PC-9 (cell line): ENCODE results near the gene JPH4. TPM values are rescaled to one million over a fixed set of nuclear protein-coding genes. Genes with fewer than 3 reads are reported as not detected.
"Not testable (repeated sequence)": the region's sequence is repeated elsewhere in the genome, so short reads cannot be mapped to it uniquely, and the experiment has no call there.

Experiments used
- BruUV-seq: library from RNA; stranded (reverse); fragments of 400-500 nt; replicated peaks from 2 replicates; lab custom pipeline; 2021; lab: Mats Ljungman, UMichigan
- CTCF ChIA-PET: fragments of 300-600 bp; sonication (Branson Sonifier 250); formaldehyde crosslinking; loops from one replicate; lab custom pipeline; 2022; ENCODE audit warnings: antibody characterized with exemption; lab: Charles Lee
- POLR2A ChIA-PET: fragments of 300-600 bp; sonication (Branson Sonifier 250); formaldehyde crosslinking; loops from one replicate; lab custom pipeline; 2022; ENCODE audit warnings: antibody characterized with exemption; ENCODE audit not compliant: unreplicated experiment; lab: Charles Lee
- DNase-seq, 2 experiments: peaks; one replicate each; pipeline versions ENCODE4 v3.0.0 to v3.0.0-alpha.2; 2015 to 2022; ENCODE audit warnings: mixed read lengths in 1 of 2
- H2AFZ ChIP-seq: fragments of 200-600 bp; sonication (generic); 2 replicates; pipeline ENCODE4 v1.8.1; 2017; ENCODE audit warnings: antibody characterized with exemption
- H3F3A ChIP-seq: fragments of 200-600 bp; sonication (generic); 2 replicates; pipeline ENCODE4 v1.8.1; 2017; ENCODE audit warnings: antibody characterized with exemption, mild to moderate bottlenecking, low read depth; ENCODE audit not compliant: insufficient read depth
- H3K27ac ChIP-seq: fragments of 200-600 bp; sonication (generic); 2 replicates; pipeline ENCODE4 v1.6.1; 2016; ENCODE audit warnings: mixed run types
- H3K27me3 ChIP-seq: fragments of 200-600 bp; sonication (generic); 2 replicates; pipeline ENCODE4 v1.6.1; 2016; ENCODE audit warnings: low read depth, mixed run types; ENCODE audit not compliant: insufficient read depth
- H3K36me3 ChIP-seq: fragments of 200-600 bp; sonication (generic); 2 replicates; pipeline ENCODE4 v1.6.1; 2016; ENCODE audit warnings: low read depth, mixed run types
- H3K4me1 ChIP-seq: fragments of 200-600 bp; sonication (generic); replicated peaks from 2 replicates; pipeline ENCODE4 v1.6.1; 2016; ENCODE audit warnings: mixed run types; ENCODE audit not compliant: insufficient read depth
- H3K4me2 ChIP-seq: fragments of 200-600 bp; sonication (generic); 2 replicates; pipeline ENCODE4 v1.6.1; 2017; ENCODE audit warnings: mixed run types
- H3K4me3 ChIP-seq: fragments of 200-600 bp; sonication (generic); 2 replicates; pipeline ENCODE4 v1.6.1; 2016; ENCODE audit warnings: mixed run types
- H3K79me2 ChIP-seq: fragments of 200-600 bp; sonication (generic); 2 replicates; pipeline ENCODE4 v1.6.1; 2017; ENCODE audit warnings: low read depth, mixed run types
- H3K9me2 ChIP-seq: fragments of 200-600 bp; sonication (generic); 2 replicates; pipeline ENCODE4 v1.8.1; 2017; ENCODE audit warnings: mild to moderate bottlenecking; ENCODE audit not compliant: insufficient read depth
- H3K9me3 ChIP-seq: fragments of 200-600 bp; sonication (generic); 2 replicates; pipeline ENCODE4 v1.8.1; 2016; ENCODE audit warnings: low read depth; ENCODE audit not compliant: insufficient read depth
- H4K20me1 ChIP-seq: fragments of 200-600 bp; sonication (generic); 2 replicates; pipeline ENCODE4 v1.8.1; 2017; ENCODE audit not compliant: insufficient read depth
- CTCF ChIP-seq: fragments of 200-600 bp; sonication (generic); conservative IDR thresholded peaks from 2 replicates; pipeline ENCODE4 v1.6.1; 2017; ENCODE audit warnings: mixed run types, antibody characterized with exemption, mild to moderate bottlenecking, moderate library complexity
- EZH2 ChIP-seq: fragments of 200-600 bp; sonication (generic); IDR thresholded peaks from 2 replicates; pipeline ENCODE4 v1.8.0; 2017; ENCODE audit warnings: antibody characterized with exemption, low read depth
- intact Hi-C: fragments of 100-400 bp; cut with micrococcal nuclease; formaldehyde crosslinking; loops from one replicate; pipeline ENCODE4 v1.10.0; 2022; ENCODE audit not compliant: unreplicated experiment
- total RNA-seq: library from RNA; stranded (reverse); gene quantifications from 2 replicates; pipeline ENCODE4 v1.2.3, GENCODE V29; 2021

Gene JPH4
- total RNA-seq, 1 experiment from 2014 or later: not detected

GRCh38 chr14:23612354-23612732, 33.8 kb upstream of the JPH4 start:
- H3K79me2 ChIP-seq: no peaks in the 10 kb centered on the region
- H3K4me1 ChIP-seq: peaks cover 19% of the 10 kb centered on the region
- no TSS peak for BruUV-seq
- no peak overlapping the region for H3K27ac ChIP-seq
- no peak for TF ChIP-seq EZH2
- TF ChIP-seq CTCF: no peak
- no peak for DNase-seq
- H4K20me1 ChIP-seq: no peaks in the 10 kb centered on the region
- H3K4me3 ChIP-seq: no peak overlapping the region
- H3K4me2 ChIP-seq: 0 out of 2 replicates have a peak overlapping the region, but pooled peaks have one; percentile 65
- no peaks in the 10 kb centered on the region for H3K9me3 ChIP-seq
- POLR2A ChIA-PET: no interaction called here
- no peaks in the 10 kb centered on the region for H3K9me2 ChIP-seq
- CTCF ChIA-PET: interaction anchor here (0.7 kb wide), 1 partner anchor 22 kb away, joined by 4 read pairs; no protein-coding TSS in a partner anchor
- no peaks in the 10 kb centered on the region for H3K27me3 ChIP-seq
- no peaks in the 10 kb centered on the region for H3K36me3 ChIP-seq
- peaks cover 3% of the 10 kb centered on the region for H3F3A ChIP-seq
- intact Hi-C loops: no loop called here
- H2AFZ ChIP-seq: no peak overlapping the region

GRCh38 chr14:23610815-23611289, 32.3 kb upstream of the JPH4 start:
- H4K20me1 ChIP-seq: no peaks in the 10 kb centered on the region
- peaks cover 19% of the 10 kb centered on the region for H3K4me1 ChIP-seq
- H2AFZ ChIP-seq: no peak overlapping the region
- no peaks in the 10 kb centered on the region for H3K79me2 ChIP-seq
- DNase-seq: no peak
- no peak overlapping the region for H3K27ac ChIP-seq
- BruUV-seq: no TSS peak
- no peaks in the 10 kb centered on the region for H3K9me3 ChIP-seq
- H3K27me3 ChIP-seq: no peaks in the 10 kb centered on the region
- intact Hi-C loops: no loop called here
- H3K4me3 ChIP-seq: no peak overlapping the region
- ChIA-PET CTCF (interaction anchor here (0.7 to 1.1 kb wide), 2 partner anchors 21 to 55 kb away, joined by 3 read pairs; no protein-coding TSS in a partner anchor), POLR2A (no interaction called here)
- H3K9me2 ChIP-seq: no peaks in the 10 kb centered on the region
- TF ChIP-seq CTCF (no peak), EZH2 (no peak)
- peak overlapping the region; percentile 65 for H3K4me2 ChIP-seq
- H3K36me3 ChIP-seq: no peaks in the 10 kb centered on the region
- H3F3A ChIP-seq: peaks cover 3% of the 10 kb centered on the region

- intact Hi-C loops: no loop called here
- Histone ChIP-seq H3K79me2 (no peaks in the 10 kb centered on the region), H3K4me1 (peaks cover 19% of the 10 kb centered on the region), H3K27me3 (no peaks in the 10 kb centered on the region), H4K20me1 (no peaks in the 10 kb centered on the region), H3K9me3 (no peaks in the 10 kb centered on the region), H2AFZ (no peak overlapping the region), H3K36me3 (no peaks in the 10 kb centered on the region), H3K4me2 (no peak overlapping the region), H3K4me3 (no peak overlapping the region), H3F3A (peaks cover 3% of the 10 kb centered on the region), H3K9me2 (no peaks in the 10 kb centered on the region), H3K27ac (no peak overlapping the region)
- BruUV-seq: no TSS peak
- no peak for TF ChIP-seq CTCF
- no peak for TF ChIP-seq EZH2
- ChIA-PET POLR2A (interaction anchor here (0.6 kb wide), 1 partner anchor 17 kb away, joined by 3 read pairs; no protein-coding TSS in a partner anchor), CTCF (interaction anchor here (1.1 kb wide), 1 partner anchor 56 kb away, joined by 3 read pairs; no protein-coding TSS in a partner anchor)
- no peak for DNase-seq
Observed at GRCh38 chr14:23610090-23610814, 31.7 kb upstream of the JPH4 start.

- H3K27ac ChIP-seq, H3K9me3 ChIP-seq, DNase-seq, H3K79me2 ChIP-seq, H2AFZ ChIP-seq, intact Hi-C loops, H3F3A ChIP-seq, BruUV-seq, H3K36me3 ChIP-seq, H3K4me3 ChIP-seq, H3K27me3 ChIP-seq, H4K20me1 ChIP-seq, CTCF ChIA-PET, H3K9me2 ChIP-seq, H3K4me2 ChIP-seq: not testable (repeated sequence)
- H3K4me1 ChIP-seq: peaks cover 19% of the 10 kb centered on the region
- POLR2A ChIA-PET: interaction anchor here (0.6 kb wide), 1 partner anchor 17 kb away, joined by 3 read pairs; no protein-coding TSS in a partner anchor
Observed at GRCh38 chr14:23609411-23610089, 31.0 kb upstream of the JPH4 start.
